ENCODE results near the gene JAG1.

DNA sequence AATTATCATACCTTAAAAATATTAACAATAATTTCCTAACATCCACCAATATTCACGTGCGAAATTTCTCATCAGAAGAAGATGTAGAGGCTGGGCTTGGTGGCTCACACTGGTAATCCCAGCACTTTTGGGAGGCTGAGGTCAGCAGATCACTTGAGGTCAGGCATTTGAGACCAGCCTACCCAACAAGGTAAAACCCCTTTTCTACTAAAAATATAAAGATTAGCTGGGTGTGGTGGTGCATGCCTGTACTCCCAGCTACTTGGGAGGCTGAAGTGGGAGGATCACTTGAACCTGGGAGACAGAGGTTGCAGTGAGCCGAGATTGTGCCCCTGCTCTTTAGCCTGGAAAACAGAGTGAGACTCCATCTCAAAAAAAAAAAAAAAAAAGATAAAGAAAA lies 36.1 kb upstream of the JAG1 start:
- TF ChIP-seq CTCF (conservative IDR thresholded peaks at IDR 0.05) (no peak), ZFX (IDR thresholded peaks at IDR 0.05) (no peak)

Data from C4-2B (cell line).